ENCODE measurements around the gene CDO1.
"Not testable (repeated sequence)": the region's sequence is repeated elsewhere in the genome, so short reads cannot be mapped to it uniquely, and the experiment has no call there.

The CDO1 gene

DNA sequence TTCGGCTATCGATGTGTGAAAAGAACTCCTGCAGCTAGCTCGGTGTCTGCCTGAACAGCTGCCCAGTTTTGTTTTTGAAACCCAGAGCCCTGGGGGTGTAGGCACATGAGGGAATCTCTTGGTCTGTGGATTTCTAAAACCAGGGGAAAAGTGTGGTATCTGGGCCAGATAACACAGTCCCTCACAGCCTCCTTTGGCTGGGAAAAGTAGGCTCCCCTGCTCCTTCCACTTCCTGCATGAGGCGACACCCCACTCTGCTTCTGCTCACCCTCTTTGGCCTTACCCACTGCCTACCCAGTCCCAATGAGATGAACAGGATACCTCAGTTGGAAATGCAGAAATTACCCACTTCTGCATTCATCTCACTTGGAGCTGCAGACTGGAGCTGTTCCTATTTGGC lies 9.5 kb upstream of the CDO1 start:
- DNase-seq: no peak

DNA sequence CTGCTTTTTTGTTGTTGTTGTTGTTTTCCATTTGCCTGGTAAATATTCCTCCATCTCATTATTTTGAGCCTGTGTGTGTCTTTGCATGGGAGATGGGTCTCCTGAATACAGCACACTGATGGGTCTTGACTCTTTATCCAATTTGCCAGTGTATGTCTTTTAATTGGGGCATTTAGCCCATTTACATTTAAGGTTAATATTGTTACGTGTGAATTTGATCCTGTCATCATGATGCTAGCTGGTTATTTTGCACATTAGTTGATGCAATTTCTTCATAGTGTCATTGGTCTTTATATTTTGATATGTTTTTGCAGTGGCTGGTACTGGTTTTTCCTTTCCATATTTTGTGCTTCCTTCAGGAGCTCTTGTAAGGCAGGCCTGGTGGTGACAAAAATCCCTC lies 8.5 kb upstream of the CDO1 start:
- DNase-seq: not testable (repeated sequence)

DNA sequence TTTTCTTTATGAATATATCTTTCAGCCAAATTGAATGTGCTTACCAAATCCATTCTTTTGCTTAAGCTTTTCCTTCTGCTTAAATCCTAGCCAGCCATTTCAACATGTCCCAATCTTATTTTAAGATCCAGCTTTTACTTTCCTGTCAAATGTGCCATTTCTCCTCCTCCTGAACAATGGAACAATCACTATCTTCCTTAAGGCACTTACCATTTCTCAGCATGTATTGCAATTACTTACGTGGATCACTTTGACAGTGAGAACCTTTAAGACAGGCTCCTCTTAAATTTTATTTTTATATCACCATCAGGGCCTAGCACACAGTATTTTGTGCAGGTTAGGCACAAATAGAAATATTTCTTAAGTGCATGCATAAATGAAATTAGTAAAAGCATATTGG lies 4.4 kb upstream of the CDO1 start:
- no peak for DNase-seq

- no peak for DNase-seq
Measured at GRCh38 chr5:115818821-115819220, 2.4 kb upstream of the CDO1 start.

- DNase-seq: no peak
Measured at GRCh38 chr5:115817386-115817785, 927 bp upstream of the CDO1 start.

DNA sequence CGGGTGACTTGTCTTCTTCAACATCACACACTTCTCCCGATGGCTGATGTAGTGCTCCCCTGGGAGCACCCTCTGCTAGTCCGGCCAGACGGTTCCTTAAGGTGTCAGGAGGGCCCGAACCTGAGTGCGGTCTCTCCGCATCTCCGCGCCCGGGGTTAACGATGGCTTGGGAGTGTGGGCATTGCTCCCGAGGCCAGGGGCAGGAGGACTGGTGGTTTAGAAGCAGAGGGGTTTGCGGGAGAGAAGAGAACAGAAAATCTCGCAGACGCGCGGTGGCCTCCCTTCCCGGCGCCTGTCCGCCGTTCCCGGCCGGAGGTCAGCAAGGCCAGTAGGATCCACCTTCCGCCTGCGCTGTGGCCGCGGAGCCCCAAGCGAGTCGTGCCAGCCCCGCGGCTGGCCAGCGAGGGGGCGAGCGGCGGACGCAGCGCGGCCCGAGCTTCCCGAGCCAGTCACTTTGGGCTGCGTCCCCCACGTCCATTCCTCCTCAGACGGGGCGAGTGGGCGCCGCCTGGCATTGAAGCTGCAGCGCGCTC lies 700 bp downstream of the CDO1 start:
- DNase-seq: no peak

DNA sequence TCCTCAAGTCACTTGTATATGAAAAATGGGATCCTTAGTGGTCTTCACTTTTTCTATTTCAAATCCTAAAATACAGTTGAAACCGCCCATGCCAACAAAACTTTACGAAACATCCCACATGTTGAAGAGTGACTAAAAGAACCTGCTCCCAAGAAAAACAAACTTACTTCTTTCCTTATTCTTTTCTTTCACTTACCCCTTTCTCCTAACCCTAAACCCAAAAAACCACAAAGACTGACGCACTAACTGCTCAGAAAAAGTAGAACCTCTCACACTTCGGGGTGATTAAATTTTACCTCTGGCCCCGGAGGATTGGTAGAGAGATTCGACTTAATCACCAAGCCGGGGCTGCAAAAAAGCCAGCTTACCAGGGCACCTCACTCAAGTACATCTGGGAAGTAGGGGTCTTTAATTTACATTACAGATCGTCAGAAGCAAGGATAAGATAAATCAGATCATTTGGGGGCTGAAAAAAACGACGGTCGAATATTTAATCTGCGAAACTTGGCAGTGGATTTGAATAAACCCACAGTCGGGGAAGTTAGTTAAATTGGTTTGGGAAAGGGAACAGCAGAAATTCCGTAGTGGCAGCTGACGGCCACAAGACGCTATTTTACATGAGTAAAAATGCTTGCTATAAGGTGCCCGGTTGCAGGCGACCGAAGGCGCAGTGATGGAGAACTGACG lies 1.3 kb downstream of the CDO1 start:
- DNase-seq: no peak

DNA sequence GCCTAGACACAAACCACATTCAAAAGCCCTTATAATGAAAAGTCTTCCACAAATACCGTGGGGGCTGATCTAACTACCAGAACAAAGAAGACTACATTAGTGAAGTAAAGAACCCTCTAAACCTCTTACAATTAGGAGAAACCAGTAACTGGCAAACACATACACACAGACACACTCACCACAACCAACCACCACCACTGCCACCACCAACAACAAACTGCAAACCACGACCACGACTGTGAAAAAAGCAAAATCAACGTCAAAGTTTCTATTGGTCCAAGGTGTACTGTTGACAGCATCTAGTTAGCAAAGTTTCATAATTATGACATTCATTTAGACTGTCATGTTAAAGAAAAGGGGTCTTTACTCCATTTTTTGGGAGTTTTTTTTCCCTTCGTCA lies 2.7 kb downstream of the CDO1 start:
- DNase-seq: no peak

DNA sequence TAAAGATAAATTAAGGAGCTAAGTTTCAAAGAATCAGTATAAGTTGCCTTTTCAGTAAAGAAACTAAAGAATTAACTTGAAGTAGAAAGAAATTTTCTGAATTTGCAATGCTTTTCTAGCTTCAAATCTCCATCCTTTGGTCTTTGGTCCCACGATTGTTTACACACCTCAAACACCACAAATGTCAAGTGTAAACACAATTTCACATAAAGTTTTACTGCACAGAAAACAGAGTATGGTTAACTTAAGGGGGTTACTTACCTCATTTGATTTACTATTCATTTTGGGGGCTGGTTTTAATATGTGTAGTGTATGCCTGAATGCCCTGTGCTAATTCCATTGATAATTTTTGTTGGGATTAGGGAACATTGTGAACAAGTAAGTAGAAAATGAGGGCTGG lies 4.1 kb downstream of the CDO1 start:
- no peak for DNase-seq

DNA sequence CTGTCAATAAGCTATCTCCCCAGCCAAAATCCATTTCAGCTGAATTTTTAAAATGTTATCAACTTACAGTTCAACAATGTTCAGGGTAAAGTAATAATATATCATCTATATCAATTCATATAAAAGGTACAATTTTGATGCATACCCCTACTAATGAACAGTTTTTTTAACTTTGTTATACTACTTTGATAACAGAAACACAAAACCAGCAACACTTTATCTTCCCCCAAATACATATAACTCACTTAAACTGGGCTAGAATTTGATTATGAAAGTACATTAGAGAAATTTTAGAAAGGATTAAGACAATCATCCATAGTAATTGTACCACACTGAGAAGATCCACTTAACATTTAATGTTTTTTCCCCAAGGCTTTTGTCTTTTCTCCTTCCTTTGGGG lies 5.1 kb downstream of the CDO1 start:
- DNase-seq: no peak

DNA sequence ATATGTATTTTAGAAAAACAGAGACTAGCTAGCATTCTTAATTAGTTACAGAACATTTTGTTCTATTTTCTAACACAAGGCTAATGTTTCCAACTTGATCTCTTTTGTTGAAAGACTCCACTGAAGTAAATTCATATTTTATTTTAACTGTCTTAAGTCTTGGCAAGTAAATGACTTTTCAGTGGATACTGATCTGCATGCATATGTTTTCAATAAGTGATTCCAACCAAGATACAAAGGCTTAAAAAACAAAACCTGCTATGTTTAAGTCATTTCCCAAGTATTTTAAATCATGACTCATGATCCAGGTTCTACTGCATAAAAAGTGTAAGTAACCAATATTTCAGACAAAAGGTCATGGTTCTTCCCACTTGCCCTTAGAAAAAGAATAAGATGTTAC lies 5.7 kb downstream of the CDO1 start:
- no peak for DNase-seq

DNA sequence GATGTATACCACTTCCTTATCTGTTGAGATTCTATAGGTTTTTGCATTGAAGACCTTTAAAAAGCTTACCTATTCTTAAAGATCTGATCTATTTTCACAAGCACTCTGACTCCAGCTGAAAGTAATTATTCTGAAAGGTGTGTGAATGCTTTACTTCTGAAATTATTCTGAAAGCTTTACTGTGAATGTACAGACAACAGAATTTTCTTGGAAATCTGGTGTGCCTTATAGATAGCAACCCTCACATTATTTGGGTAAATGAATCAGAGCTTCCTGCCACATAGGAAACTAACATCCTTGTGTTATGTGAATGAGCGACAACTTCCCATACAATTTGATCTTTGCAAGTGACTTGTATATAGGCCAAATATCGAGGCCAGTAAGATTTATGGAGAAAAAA lies 6.5 kb downstream of the CDO1 start:
- no peak for DNase-seq

DNA sequence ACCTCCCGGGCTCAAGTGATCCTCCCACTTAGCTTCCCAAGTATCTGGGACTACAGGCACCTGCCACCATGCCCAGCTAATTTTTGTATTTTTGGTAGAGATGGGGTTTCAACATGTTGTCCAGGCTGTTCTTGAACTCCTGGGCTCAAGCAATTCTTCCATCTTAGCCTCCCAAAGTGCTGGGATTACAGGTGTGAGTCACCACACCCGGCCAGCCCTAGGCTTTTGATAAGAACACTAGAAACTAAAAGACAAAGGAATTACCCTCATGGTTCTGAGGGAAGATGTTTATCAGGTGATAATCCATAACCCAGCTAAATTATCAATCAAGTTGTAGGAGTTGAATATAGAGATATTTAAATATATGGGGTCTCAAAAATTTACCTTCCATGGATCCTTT lies 8.4 kb downstream of the CDO1 start:
- not testable (repeated sequence) for DNase-seq

DNA sequence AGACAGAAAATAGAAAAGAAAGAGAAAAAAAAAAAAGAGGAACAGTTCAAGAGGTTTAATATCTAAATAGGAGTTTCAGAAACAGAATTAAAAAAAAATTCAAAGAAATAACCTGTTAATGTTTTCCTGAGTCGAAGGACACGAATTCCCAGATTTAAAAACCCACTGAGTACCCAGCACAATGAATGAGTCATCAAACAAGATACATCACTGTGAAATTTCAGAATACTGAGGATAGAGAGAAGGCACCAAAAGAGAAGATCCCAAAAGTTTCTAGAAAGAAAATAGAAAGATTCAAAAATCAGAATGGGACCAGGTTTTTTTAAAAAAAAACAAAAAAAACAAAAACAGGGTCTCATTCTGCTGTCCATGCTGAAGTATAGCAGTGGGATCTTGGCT lies 8.8 kb downstream of the CDO1 start:
- DNase-seq: no peak

DNA sequence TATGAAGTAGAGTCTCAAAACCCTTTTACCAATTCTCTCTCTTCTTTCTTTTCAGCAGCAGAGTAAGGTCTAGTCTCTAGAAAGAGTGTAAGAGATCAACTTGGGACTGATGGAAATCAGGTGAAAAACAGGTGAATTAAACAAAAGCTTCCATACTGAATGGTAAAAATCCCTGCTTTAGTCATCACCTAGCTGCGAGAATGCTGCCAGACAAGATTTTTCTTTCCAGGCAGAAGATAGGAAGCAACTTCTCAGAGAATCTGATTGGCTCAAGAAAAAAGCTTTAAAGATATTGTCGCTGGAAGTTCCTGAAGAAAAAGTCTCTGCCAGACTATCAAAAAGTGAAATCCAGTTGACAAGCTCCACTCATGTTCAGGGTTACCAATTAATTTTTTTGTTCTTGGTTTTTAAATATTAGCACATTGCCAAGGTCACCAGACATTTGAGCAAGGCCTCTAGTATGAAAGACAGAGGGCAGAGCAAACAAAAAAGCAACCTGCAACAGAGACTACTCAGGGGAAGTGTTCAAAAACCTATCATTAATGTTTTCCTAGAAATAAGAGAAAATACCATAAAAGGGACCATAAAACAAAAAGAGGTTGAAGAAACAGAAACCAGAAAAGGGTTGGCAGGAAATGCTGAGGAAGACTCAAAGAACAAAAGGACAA lies 9.3 kb downstream of the CDO1 start:
- no peak for DNase-seq

DNA sequence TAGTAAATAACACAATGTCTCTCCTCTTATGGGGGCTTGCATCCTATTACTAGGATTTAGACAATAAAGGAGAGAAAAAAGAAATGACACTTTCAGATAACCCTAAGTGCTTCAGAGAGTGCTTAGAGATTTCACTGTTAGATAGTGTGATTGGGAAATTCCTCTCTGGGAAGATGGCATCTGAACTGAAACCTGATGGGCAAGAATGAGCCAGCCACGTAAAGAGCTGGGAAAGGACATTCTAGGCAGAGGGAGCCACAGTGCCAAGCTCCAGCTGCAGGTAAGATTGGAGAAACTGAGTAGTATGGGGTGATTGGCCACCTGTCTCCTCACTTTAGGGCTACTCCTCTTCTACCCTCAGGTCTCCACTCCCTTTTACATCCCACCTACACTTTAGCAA lies 14.5 kb downstream of the CDO1 start:
- DNase-seq: no peak

DNA sequence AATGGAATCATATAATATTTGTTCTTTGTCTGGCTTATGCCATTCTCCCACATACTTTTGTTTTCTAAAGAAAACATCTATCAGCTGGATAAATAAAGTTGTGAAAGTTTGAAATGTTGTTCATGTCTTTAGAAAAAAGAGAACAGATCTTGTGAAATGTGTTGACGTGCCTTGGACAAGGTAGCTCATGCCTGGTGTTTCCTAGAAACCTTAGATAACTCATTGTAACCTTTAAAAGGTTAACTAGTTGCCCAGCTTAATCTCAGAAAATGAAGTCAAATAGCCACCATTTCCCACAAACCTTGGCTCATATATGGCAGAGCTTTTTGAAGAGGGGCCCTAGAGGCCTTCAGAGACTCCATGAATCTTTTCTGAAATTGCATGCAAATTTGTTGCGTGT lies 15.3 kb downstream of the CDO1 start:
- DNase-seq: no peak

GRCh38 chr5:115800108-115800507 lies 16.4 kb downstream of the CDO1 start:
- no peak for DNase-seq

- no peak for DNase-seq
Measured at GRCh38 chr5:115798252-115798651, 18.2 kb downstream of the CDO1 start.

DNA sequence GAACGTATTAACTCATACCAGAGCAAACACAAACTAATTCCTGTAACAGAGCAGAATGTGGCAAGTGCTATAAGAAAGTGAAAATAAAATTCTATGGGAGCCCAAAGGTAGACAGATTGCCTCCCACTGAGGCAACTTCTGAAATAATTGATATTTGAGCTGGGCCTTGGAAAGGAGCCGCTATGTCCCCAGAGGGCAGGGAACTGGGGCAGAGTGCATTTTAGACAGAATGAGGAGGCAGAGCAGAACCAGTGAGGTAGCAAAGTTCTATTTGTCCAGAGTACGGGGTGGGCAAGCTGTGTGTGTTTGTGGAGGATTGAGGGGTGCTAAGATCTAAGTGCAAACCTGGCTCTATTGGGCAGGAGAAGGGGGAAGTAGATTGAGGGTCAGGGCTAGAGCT lies 19.8 kb downstream of the CDO1 start:
- DNase-seq: no peak

DNA sequence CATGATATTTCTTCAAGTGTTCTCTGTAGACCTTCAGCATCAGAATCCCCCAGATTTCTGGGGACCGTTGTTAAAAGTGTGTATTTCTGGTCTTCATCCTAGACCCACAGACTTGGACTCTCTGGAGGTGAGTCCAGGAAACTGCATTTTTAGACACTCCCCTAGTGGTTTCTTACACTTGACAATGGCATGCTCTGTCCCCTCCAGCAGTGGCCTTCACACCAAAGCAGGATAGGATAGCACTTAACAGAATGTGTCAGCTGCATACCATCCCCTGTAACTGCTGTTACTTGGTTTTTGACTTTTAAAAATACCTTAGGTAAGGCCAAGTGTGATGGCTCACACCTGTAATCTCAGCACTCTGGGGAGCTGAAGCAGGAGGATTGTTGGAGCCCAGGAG lies 20.8 kb downstream of the CDO1 start:
- DNase-seq: no peak

DNA sequence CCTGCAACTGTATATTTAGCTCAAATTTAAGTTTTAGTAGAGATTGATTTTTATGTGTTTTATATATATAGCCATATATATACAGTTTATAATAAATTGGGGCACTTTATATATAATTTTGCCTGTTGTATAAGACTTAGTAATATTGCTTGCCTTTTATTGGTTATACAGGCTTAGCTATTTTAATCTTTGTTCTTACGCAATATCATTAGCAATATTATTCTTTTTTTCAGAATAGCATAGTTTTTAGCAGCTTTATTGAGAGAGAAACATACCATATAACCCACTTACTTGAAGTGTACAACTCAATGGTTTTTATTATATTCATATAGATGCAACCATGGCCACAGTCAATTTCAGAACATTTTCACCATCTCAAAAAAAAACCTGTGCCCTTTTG lies 28.0 kb downstream of the CDO1 start:
- DNase-seq: no peak

GRCh38 chr5:115787426-115787825 lies 29.0 kb downstream of the CDO1 start:
- no peak for DNase-seq

- DNase-seq: no peak
Measured at GRCh38 chr5:115785381-115786065, 30.9 kb downstream of the CDO1 start.

Data from activated naive CD4-positive, alpha-beta T cell (primary cell).